Stimulated activated naive CD8-positive, alpha-beta T cell treated with anti-CD3 and anti-CD28 coated beads, Interleukin-15, amount 100 ng/mL, for 72 hours (primary cell): Measurements from ENCODE around the gene MRFAP1.
"Not testable (repeated sequence)": the region's sequence is repeated elsewhere in the genome, so short reads cannot be mapped to it uniquely, and the experiment has no call there.

Experiments
- ATAC-seq: fragments of 150-1000 bp; cut with Tn5 transposase; 2 replicates; pipeline ENCODE4 v1.10.0; 2021; ENCODE audit warnings: mild to moderate bottlenecking, moderate library complexity
- DNase-seq, 2 donors: peaks; one replicate each; pipeline ENCODE4 v3.0.0; 2021 to 2022
- H3K27ac Mint-ChIP-seq, 2 donors: one replicate each; pipeline ENCODE4 v1.8.0; 2022; ENCODE audit warnings: mild to moderate bottlenecking in 2 of 2, mixed read lengths in 2 of 2, moderate library complexity in 2 of 2
- H3K27me3 Mint-ChIP-seq: one replicate; pipeline ENCODE4 v1.8.0; 2022; ENCODE audit warnings: mixed read lengths
- H3K4me1 Mint-ChIP-seq: one replicate; pipeline ENCODE4 v1.8.0; 2022; ENCODE audit warnings: mild to moderate bottlenecking, mixed read lengths
- H3K4me3 Mint-ChIP-seq, 2 donors: one replicate each; pipeline ENCODE4 v1.8.0; 2022; ENCODE audit warnings: mild to moderate bottlenecking in 2 of 2, mixed read lengths in 2 of 2, moderate library complexity in 1 of 2
- H3K9me3 Mint-ChIP-seq, 2 donors: one replicate each; pipeline ENCODE4 v1.8.0; 2022; ENCODE audit warnings: mixed read lengths in 2 of 2

MRFAP1 gene

GRCh38 chr4:6619466-6620255, 20.8 kb upstream of the MRFAP1 start:
- DNase-seq (no peak), ATAC-seq (peak; percentile 24)
- Mint-ChIP-seq H3K9me3 (no peaks in the 10 kb centered on the region), H3K27me3 (no peaks in the 10 kb centered on the region), H3K27ac (no peak overlapping the region), H3K4me1 (no peaks in the 10 kb centered on the region), H3K4me3 (no peak overlapping the region)

GRCh38 chr4:6620296-6620695, 20.2 kb upstream of the MRFAP1 start:
- DNase-seq (no peak), ATAC-seq (peak; percentile 7)
- Mint-ChIP-seq H3K9me3 (no peaks in the 10 kb centered on the region), H3K4me3 (no peak overlapping the region), H3K27ac (no peak overlapping the region), H3K4me1 (no peaks in the 10 kb centered on the region), H3K27me3 (no peaks in the 10 kb centered on the region)

- Mint-ChIP-seq H3K27me3 (no peaks in the 10 kb centered on the region), H3K4me1 (no peaks in the 10 kb centered on the region), H3K27ac (peak overlapping the region; percentile 26 to 61), H3K4me3 (no peak overlapping the region), H3K9me3 (no peaks in the 10 kb centered on the region)
- no peak for DNase-seq
- no peak for ATAC-seq
Measured at GRCh38 chr4:6620891-6621555, 19.5 kb upstream of the MRFAP1 start.

GRCh38 chr4:6621556-6621927, 18.9 kb upstream of the MRFAP1 start:
- H3K27ac Mint-ChIP-seq: peak overlapping the region in 1 of 2 donors; percentile 19
- DNase-seq: no peak
- no peaks in the 10 kb centered on the region for H3K27me3 Mint-ChIP-seq
- H3K4me3 Mint-ChIP-seq: no peak overlapping the region
- H3K9me3 Mint-ChIP-seq: no peaks in the 10 kb centered on the region
- H3K4me1 Mint-ChIP-seq: no peaks in the 10 kb centered on the region
- no peak for ATAC-seq

- DNase-seq (no peak), ATAC-seq (no peak)
- Mint-ChIP-seq H3K4me1 (no peaks in the 10 kb centered on the region), H3K4me3 (no peak overlapping the region), H3K9me3 (no peaks in the 10 kb centered on the region), H3K27me3 (no peaks in the 10 kb centered on the region), H3K27ac (no peak overlapping the region)
Measured at GRCh38 chr4:6622744-6623143, 17.7 kb upstream of the MRFAP1 start.

GRCh38 chr4:6625256-6625655, 15.2 kb upstream of the MRFAP1 start:
- ATAC-seq (no peak), DNase-seq (no peak)
- Mint-ChIP-seq H3K27ac (no peak overlapping the region), H3K9me3 (no peaks in the 10 kb centered on the region), H3K4me3 (no peak overlapping the region), H3K27me3 (no peaks in the 10 kb centered on the region), H3K4me1 (no peaks in the 10 kb centered on the region)

- Mint-ChIP-seq H3K9me3 (no peaks in the 10 kb centered on the region), H3K27ac (no peak overlapping the region), H3K4me3 (no peak overlapping the region), H3K27me3 (no peaks in the 10 kb centered on the region), H3K4me1 (no peaks in the 10 kb centered on the region)
- ATAC-seq (no peak), DNase-seq (no peak)
Measured at GRCh38 chr4:6626066-6626465, 14.4 kb upstream of the MRFAP1 start.

GRCh38 chr4:6627832-6628231, 12.7 kb upstream of the MRFAP1 start:
- H3K4me1 Mint-ChIP-seq: peaks cover 1% of the 10 kb centered on the region
- no peak overlapping the region for H3K27ac Mint-ChIP-seq
- ATAC-seq (no peak), DNase-seq (no peak)
- no peaks in the 10 kb centered on the region for H3K9me3 Mint-ChIP-seq
- no peaks in the 10 kb centered on the region for H3K27me3 Mint-ChIP-seq
- no peak overlapping the region for H3K4me3 Mint-ChIP-seq

- not testable (repeated sequence) for H3K27me3 Mint-ChIP-seq, H3K27ac Mint-ChIP-seq, ATAC-seq
Measured at GRCh38 chr4:6628484-6628883, 12.0 kb upstream of the MRFAP1 start.

GRCh38 chr4:6632125-6632524, 8.4 kb upstream of the MRFAP1 start:
- H3K4me3 Mint-ChIP-seq: no peak overlapping the region
- DNase-seq: no peak
- no peaks in the 10 kb centered on the region for H3K27me3 Mint-ChIP-seq
- H3K4me1 Mint-ChIP-seq: peaks cover 16% of the 10 kb centered on the region
- no peak overlapping the region for H3K27ac Mint-ChIP-seq
- no peaks in the 10 kb centered on the region for H3K9me3 Mint-ChIP-seq
- ATAC-seq: no peak

More at GRCh38 chr4:6628484-6628883, 12.0 kb upstream of the MRFAP1 start:
- not testable (repeated sequence) for H3K4me3 Mint-ChIP-seq, DNase-seq, H3K9me3 Mint-ChIP-seq, H3K4me1 Mint-ChIP-seq

GRCh38 chr4:6633091-6633906, 7.2 kb upstream of the MRFAP1 start:
- Mint-ChIP-seq H3K4me3 (peak overlapping the region in 1 of 2 donors; percentile 40), H3K4me1 (peaks cover 16% of the 10 kb centered on the region), H3K27ac (peak overlapping the region; percentile 77 to 90), H3K9me3 (no peaks in the 10 kb centered on the region), H3K27me3 (no peaks in the 10 kb centered on the region)
- ATAC-seq: peak; percentile 86
- DNase-seq: peak in 1 of 2 donors; percentile 36

- Mint-ChIP-seq H3K9me3 (no peaks in the 10 kb centered on the region), H3K4me3 (no peak overlapping the region), H3K27ac (no peak overlapping the region), H3K27me3 (no peaks in the 10 kb centered on the region), H3K4me1 (peaks cover 16% of the 10 kb centered on the region)
- no peak for ATAC-seq
- no peak for DNase-seq
Measured at GRCh38 chr4:6634746-6635145, 5.7 kb upstream of the MRFAP1 start.

- DNase-seq (no peak), ATAC-seq (no peak)
- Mint-ChIP-seq H3K4me3 (peak overlapping the region in 1 of 2 donors; percentile 8), H3K27me3 (no peaks in the 10 kb centered on the region), H3K4me1 (peaks cover 31% of the 10 kb centered on the region), H3K27ac (no peak overlapping the region), H3K9me3 (no peaks in the 10 kb centered on the region)
Measured at GRCh38 chr4:6639137-6639680, 1.3 kb upstream of the MRFAP1 start.

- peak overlapping the region; percentile 99 to 100 for H3K27ac Mint-ChIP-seq
- peaks cover 29% of the 10 kb centered on the region for H3K4me1 Mint-ChIP-seq
- no peaks in the 10 kb centered on the region for H3K9me3 Mint-ChIP-seq
- DNase-seq: peak; percentile 42 to 44
- peak; percentile 68 for ATAC-seq
- no peaks in the 10 kb centered on the region for H3K27me3 Mint-ChIP-seq
- peak overlapping the region; percentile 95 to 96 for H3K4me3 Mint-ChIP-seq
Measured at GRCh38 chr4:6641164-6641970, 882 bp downstream of the MRFAP1 start.

GRCh38 chr4:6641971-6642320, 1.5 kb downstream of the MRFAP1 start:
- DNase-seq: no peak
- no peak for ATAC-seq
- Mint-ChIP-seq H3K9me3 (no peaks in the 10 kb centered on the region), H3K4me3 (peak overlapping the region; percentile 95 to 96), H3K27ac (peak overlapping the region; percentile 99 to 100), H3K27me3 (no peaks in the 10 kb centered on the region), H3K4me1 (peaks cover 29% of the 10 kb centered on the region)
